Measurements from ENCODE around the gene DNAJC1.

The DNAJC1 gene, protein sequence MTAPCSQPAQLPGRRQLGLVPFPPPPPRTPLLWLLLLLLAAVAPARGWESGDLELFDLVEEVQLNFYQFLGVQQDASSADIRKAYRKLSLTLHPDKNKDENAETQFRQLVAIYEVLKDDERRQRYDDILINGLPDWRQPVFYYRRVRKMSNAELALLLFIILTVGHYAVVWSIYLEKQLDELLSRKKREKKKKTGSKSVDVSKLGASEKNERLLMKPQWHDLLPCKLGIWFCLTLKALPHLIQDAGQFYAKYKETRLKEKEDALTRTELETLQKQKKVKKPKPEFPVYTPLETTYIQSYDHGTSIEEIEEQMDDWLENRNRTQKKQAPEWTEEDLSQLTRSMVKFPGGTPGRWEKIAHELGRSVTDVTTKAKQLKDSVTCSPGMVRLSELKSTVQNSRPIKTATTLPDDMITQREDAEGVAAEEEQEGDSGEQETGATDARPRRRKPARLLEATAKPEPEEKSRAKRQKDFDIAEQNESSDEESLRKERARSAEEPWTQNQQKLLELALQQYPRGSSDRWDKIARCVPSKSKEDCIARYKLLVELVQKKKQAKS

DNA sequence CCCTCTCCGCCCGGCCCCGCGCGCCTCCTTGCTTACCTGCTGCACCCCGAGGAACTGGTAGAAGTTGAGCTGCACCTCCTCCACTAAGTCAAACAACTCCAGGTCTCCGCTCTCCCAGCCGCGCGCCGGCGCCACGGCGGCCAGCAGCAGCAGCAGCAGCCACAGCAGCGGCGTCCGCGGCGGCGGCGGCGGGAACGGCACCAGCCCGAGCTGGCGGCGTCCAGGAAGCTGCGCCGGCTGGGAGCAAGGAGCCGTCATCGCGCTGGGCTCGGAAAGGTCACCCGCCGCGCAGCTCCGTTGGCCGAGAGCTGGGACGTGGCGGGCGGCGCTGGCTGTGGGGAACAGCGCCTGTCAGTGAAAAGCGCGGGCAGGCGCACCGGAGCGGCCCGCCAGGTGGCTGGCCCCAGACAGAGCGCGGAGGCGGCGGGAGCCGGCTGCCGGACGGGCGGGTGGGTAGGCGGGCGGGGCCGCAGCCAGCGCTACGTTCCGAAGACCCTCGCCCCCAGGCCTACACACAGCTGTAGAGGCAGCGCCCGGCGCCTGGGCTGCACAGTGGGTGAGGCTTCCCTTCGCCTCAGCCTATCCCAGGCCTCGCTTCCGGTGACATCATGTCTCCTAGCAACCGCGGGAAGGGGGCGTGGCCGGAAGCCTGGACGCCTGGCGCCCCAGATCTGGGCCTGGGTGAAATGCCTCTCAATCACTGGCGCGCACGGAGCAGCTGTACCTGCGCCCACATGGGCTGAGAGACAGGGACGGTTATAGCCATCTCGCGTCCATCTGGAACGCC is at the start of gene DNAJC1:
Gene DNAJC1, minus strand, starts transcription at position 554 of the 787 bp plus-strand sequence. Its CDS starts 296 bp downstream, at position 258.
- H3K4me3 ChIP-seq (ENCODE audit: low read length): peak within 1 kb of the TSS; percentile 86
- H3K4me1 ChIP-seq (ENCODE audit: control insufficient read depth, low read length): peaks cover 27% of the 10 kb centered on the region
- H3K79me2 ChIP-seq (ENCODE audit: control insufficient read depth, low read length): no peaks in the 10 kb centered on the region
- no peak within 1 kb of the TSS for H3K27ac ChIP-seq (ENCODE audit: low read depth, low read length)
- peak within 1 kb of the TSS; percentile 95 for H3K4me2 ChIP-seq (ENCODE audit: low read length)
- peaks cover 40% of the 10 kb centered on the region for H3K27me3 ChIP-seq (ENCODE audit: control insufficient read depth, low read length)
- H3K9me2 ChIP-seq (replicated peaks; ENCODE audit: control insufficient read depth, low read length): no peaks in the 10 kb centered on the region
- no peaks in the 10 kb centered on the region for H3F3A ChIP-seq (ENCODE audit: control insufficient read depth, insufficient read depth)
- no peaks in the 10 kb centered on the region for H3K9me3 ChIP-seq (ENCODE audit: control insufficient read depth, insufficient read depth, low read length)
- H4K20me1 ChIP-seq (ENCODE audit: control insufficient read depth, insufficient read depth, low read depth, low read length): no peaks in the 10 kb centered on the region
- no peak for TF ChIP-seq EZH2phosphoT487 (IDR thresholded peaks at IDR 0.05; ENCODE audit: borderline replicate concordance, low read length)
- TF ChIP-seq, protein P1, sequence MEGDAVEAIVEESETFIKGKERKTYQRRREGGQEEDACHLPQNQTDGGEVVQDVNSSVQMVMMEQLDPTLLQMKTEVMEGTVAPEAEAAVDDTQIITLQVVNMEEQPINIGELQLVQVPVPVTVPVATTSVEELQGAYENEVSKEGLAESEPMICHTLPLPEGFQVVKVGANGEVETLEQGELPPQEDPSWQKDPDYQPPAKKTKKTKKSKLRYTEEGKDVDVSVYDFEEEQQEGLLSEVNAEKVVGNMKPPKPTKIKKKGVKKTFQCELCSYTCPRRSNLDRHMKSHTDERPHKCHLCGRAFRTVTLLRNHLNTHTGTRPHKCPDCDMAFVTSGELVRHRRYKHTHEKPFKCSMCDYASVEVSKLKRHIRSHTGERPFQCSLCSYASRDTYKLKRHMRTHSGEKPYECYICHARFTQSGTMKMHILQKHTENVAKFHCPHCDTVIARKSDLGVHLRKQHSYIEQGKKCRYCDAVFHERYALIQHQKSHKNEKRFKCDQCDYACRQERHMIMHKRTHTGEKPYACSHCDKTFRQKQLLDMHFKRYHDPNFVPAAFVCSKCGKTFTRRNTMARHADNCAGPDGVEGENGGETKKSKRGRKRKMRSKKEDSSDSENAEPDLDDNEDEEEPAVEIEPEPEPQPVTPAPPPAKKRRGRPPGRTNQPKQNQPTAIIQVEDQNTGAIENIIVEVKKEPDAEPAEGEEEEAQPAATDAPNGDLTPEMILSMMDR (IDR thresholded peaks at IDR 0.05; ENCODE audit: low read depth, low read length, poor library complexity, severe bottlenecking): peak; percentile 7
- no peaks in the 10 kb centered on the region for H3K36me3 ChIP-seq (ENCODE audit: control insufficient read depth, low read length)

DNA sequence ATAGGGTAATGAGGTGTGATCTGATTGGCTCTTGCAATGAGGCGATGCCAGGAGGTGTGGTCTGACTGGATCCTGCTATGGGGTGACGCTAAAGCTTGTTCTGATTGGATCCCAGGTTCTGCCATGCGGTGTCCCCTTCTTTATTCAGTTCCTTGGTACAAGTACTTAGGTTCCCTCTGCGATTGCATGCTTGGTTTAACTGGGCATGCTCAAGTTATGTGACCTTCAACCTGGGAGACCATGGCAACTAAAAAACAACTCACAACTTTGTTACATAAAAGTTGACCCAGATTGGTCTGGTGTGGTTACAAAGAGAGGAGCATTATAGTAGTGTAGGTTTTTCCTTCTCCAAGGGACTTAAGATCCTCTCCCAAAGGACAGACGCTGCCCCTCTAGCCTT is 49.5 kb upstream of the DNAJC1 start:
- Histone ChIP-seq H3K27ac (ENCODE audit: low read depth, low read length) (no peak overlapping the region), H3K4me1 (ENCODE audit: control insufficient read depth, low read length) (no peaks in the 10 kb centered on the region), H3K9me3 (ENCODE audit: control insufficient read depth, insufficient read depth, low read length) (no peaks in the 10 kb centered on the region), H3K4me3 (ENCODE audit: low read length) (no peak overlapping the region), H3F3A (ENCODE audit: control insufficient read depth, insufficient read depth) (no peaks in the 10 kb centered on the region), H4K20me1 (ENCODE audit: control insufficient read depth, insufficient read depth, low read depth, low read length) (no peaks in the 10 kb centered on the region), H3K79me2 (ENCODE audit: control insufficient read depth, low read length) (no peaks in the 10 kb centered on the region), H3K27me3 (ENCODE audit: control insufficient read depth, low read length) (no peaks in the 10 kb centered on the region), H3K9me2 (replicated peaks; ENCODE audit: control insufficient read depth, low read length) (no peaks in the 10 kb centered on the region), H3K36me3 (ENCODE audit: control insufficient read depth, low read length) (no peaks in the 10 kb centered on the region), H3K4me2 (ENCODE audit: low read length) (no peak overlapping the region)
- TF ChIP-seq, protein P1 (IDR thresholded peaks at IDR 0.05; ENCODE audit: low read depth, low read length, poor library complexity, severe bottlenecking): no peak
- TF ChIP-seq EZH2phosphoT487 (IDR thresholded peaks at IDR 0.05; ENCODE audit: borderline replicate concordance, low read length): no peak

DNA sequence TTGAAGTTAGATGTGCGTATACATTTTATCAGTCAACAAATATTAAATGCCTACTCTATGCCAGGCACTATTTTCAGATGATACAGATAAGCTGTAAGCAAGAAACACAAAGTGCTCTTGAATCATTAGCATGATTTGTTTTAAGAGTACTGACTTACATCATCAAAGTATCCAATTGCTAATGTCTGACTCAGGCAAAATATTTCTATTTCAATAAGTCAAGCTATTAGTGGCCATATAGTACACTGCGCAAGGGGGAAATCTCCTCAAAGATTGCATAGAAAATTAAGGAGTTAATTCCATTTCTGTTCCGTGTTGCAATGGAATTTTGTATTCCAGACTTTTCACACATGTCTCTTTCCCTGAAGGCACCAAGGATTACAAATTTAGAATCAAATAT is 46.1 kb upstream of the DNAJC1 start:
- no peaks in the 10 kb centered on the region for H3K36me3 ChIP-seq (ENCODE audit: control insufficient read depth, low read length)
- H3K4me2 ChIP-seq (ENCODE audit: low read length): no peak overlapping the region
- no peaks in the 10 kb centered on the region for H3F3A ChIP-seq (ENCODE audit: control insufficient read depth, insufficient read depth)
- no peaks in the 10 kb centered on the region for H3K4me1 ChIP-seq (ENCODE audit: control insufficient read depth, low read length)
- no peaks in the 10 kb centered on the region for H3K79me2 ChIP-seq (ENCODE audit: control insufficient read depth, low read length)
- H3K27ac ChIP-seq (ENCODE audit: low read depth, low read length): no peak overlapping the region
- H3K27me3 ChIP-seq (ENCODE audit: control insufficient read depth, low read length): no peaks in the 10 kb centered on the region
- no peak overlapping the region for H3K4me3 ChIP-seq (ENCODE audit: low read length)
- no peak for TF ChIP-seq EZH2phosphoT487 (IDR thresholded peaks at IDR 0.05; ENCODE audit: borderline replicate concordance, low read length)
- TF ChIP-seq, protein P1 (IDR thresholded peaks at IDR 0.05; ENCODE audit: low read depth, low read length, poor library complexity, severe bottlenecking): no peak
- H3K9me2 ChIP-seq (replicated peaks; ENCODE audit: control insufficient read depth, low read length): no peaks in the 10 kb centered on the region
- H3K9me3 ChIP-seq (ENCODE audit: control insufficient read depth, insufficient read depth, low read length): no peaks in the 10 kb centered on the region
- no peaks in the 10 kb centered on the region for H4K20me1 ChIP-seq (ENCODE audit: control insufficient read depth, insufficient read depth, low read depth, low read length)
